Medulla oblongata (tissue), 1 donor: ENCODE data around the gene GDPGP1.
"Not testable (repeated sequence)": the region's sequence is repeated elsewhere in the genome, so short reads cannot be mapped to it uniquely, and the experiment has no call there.

ENCODE experiments used
- DNase-seq: peaks from one replicate; pipeline ENCODE4 v3.0.0-alpha.2; 2015; ENCODE audit errors: extremely low spot score

Gene GDPGP1

DNA sequence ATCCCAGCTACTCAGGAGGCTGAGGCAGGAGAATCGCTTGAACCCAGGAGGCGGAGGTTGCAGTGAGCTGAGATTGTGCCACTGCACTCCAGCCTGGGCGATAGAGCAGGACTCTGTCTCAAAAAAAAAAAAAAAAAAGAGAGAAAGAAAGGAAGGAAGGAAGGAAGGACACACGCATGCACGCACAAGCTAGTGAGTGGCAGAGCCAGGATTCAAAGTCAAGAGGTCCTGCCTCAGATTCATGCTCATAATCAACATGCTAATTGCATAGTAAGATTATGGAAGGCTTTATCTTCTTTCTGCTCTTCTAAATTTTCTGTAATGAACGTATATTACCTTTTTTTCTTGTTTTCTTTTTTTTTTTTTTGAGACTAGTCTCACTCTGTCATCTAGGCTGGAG is 26.7 kb downstream of the GDPGP1 start:
- not testable (repeated sequence) for DNase-seq

DNA sequence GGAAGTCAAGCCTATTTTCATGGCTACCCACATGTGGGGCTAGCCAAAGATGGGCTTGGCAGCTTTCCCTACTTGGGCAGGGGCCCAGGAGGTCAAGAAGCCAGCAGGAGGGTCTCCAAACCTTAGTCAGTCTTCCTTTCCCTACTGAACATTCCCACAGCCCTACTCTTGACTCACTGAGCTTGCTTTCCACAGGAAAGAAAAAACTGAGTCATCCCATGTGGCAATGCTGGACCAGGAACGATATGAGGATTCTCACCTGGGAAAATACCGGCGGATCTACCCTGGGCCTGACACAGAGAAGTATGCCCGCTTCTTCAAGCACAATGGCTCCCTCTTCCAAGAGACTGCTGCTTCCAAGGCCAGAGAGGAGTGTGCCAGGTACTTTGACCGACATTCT is 27.8 kb downstream of the GDPGP1 start:
- no peak for DNase-seq

DNA sequence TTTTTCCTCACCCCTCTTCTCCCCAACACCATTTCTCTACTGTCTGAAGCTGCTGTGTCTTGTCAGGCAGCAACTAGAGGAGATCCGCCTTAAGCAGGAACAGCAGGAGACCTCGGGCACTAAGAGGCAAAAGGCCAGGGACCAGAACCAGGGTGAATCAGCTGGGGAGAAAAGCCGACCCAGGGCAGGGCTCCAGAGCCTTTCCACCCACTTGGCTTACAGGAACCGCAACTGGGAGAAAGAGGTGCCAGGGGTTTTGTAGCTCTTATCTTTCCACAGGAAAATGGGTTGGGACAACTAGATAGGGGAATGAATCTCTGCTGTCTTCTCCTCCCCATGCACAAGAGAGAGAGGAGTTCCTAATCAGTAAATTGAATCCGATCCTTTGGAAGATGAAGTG is 28.4 kb downstream of the GDPGP1 start:
- DNase-seq = no peak

DNA sequence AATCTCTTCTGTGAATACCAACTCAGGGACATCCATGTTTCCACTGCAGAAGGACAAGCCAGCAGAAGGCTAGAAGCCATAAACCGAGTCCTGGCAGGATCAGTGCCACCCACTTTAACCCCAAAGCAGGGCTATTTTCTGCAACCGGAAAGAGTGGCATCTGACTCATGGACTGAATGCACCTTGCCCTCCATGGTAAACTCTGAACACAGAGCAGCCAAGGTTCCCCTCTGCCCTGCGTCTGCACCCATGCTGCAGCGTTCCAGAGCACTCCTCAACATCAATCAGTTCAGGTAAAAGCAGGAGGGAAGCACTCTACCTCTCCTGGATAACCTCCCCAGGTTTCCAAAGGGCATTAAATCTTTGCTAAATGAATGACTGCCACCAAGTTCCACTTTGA is 30.7 kb downstream of the GDPGP1 start:
- no peak for DNase-seq

DNA sequence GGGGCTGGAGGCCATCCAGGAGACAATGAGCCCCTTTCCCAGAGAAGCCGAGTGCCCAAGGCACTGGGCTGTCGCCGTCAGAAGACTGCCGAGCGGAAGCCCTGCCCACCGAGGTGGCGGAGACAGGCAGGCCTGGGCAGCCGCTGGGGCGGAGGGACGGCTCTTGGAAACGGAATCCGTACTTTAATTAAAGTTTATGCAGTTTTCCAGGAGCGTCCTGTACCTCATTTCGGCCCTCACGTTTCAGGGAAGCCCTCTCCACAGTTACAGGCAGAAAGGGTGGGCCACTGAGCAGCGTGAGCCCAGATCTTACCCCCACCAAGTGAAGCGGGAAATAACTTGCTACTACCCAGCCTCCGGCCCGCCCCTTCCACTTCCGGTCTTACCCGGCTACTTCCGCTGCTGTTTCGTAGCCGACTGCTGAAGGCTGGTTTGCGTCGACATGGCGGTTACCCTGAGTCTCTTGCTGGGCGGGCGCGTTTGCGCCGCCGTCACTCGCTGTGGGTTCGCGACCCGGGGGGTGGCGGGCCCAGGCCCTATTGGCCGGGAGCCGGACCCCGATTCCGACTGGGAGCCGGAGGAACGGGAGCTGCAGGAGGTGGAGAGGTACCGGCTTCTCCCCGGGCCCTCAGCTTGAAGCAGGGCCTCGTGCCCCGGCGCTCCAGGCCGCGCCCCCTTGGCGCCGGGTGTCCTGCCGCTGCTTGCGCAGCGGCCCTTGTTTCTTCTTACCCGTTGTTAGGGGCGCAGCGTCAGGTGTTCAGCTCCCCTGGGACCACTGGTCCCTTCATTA is 31.5 kb downstream of the GDPGP1 start, which contains the start of gene NGRN:
NGRN (plus strand) TSS at position 402 of the 790 bp plus-strand sequence; CDS start at position 443, 41 bp downstream.
- DNase-seq = peak; percentile 97

DNA sequence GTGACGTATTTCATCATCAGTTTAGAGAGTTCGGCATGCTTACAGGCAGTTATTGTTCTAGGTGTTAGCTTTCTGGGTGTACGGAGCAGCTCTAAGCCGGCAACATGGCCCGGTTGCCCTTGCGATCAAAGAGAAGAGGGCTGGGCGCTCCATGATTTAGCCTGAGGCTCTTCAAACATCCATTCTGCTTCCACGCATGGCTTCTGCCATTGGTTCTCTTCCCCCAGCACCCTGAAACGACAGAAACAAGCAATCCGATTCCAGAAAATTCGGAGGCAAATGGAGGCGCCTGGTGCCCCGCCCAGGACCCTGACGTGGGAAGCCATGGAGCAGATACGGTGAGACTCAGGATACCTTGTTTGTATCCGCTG is 32.0 kb downstream of the GDPGP1 start:
- peak; percentile 48 for DNase-seq

DNA sequence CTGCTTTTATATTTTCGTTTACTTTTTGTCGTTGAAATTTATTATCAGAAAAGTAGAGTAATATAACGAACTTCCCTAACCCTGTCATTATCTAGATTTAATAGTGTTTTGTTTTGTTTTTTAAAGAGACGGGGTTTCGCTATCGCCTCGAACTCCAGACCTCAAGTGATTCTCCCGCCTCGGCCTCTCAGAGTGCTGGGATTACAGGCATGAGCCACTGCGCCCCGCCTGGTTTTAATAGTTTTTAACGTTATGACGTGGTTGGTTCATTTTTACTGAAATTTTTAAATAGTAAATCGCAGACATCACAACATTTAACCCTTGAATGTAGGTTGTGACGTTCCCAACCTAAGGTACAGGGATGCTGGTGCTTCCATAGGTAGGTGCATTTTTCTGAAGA is 32.5 kb downstream of the GDPGP1 start:
- peak; percentile 9 for DNase-seq

DNA sequence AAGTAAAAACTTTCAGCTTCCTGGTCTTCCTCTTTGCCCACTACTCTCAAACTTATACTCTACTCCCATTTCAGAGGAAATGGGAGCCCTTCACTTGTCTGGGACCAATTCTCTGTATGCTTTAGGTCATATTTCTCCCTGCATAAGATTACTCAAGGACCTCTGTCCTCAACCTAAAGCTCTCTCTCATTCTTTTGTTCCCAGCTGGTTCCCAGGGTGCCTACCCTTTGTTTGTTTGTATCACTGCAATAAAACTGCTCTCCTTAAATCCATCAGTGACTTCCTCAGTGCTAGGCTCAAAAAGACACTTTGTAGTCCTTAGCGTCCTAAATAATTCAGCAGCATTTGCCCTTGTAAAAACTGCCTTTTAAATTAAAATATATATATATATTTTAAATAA is 34.4 kb downstream of the GDPGP1 start:
- no peak for DNase-seq

DNA sequence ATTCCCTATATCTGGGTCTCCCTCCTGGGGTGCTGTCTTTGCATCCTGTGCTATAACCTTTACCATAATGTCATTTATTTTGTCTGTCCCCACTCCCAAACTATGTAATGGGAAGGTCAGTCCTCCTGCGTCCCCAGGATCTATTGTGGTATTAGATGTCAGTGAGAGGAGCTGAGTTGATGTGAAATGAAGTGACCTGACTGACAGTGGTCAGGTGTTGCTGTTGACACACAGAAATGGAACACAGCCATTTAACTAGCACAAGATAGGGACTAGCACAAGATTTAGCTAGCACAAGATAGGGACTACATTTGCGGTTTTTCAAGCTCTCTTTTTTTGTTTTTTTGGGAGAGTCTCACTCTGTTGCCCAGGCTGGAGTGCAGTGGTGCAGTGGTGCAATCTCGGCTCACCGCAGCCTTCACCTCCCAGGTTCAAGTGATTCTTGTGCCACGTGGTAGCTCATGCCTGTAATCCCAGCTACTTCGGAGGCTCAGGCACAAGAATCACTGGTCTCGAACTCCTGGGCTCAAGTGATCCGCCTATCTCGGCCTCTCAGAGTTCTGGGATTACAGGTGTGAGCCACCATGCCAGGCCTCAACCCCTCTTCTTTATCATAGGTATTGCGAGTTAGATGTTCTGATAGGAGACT is 36.6 kb downstream of the GDPGP1 start:
- no peak for DNase-seq

DNA sequence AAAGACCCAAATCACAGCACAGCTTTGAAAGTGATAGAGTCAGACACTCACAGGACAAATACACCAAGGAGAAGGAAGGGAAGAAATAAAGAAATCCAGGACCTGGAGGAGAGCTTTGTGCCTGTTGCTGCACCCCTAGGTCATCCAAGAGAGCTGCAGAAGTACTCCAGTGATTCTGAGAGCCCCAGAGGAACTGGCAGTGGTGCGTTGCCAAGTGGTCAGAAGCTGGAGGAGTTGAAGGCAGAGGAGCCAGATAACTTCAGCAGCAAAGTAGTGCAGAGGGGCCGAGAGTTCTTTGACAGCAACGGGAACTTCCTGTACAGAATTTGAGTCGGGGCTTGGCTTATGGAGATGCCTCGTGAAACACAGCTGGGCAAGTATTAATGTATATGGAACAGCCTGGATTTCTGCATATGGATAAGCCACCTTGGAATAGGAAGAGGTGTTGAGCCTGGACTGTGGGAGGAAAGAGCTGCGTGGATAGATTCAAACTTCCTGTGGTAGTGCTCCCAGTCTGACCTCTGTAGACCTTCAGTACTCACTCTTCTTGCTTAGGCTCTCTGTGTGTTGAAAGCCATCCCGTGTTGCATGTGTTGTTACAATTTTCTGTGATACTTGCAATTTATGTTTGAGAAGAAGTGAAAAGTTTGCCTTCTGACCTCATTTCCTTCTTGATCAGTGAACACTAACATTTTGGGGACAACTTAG is 37.6 kb downstream of the GDPGP1 start:
- DNase-seq = no peak

DNA sequence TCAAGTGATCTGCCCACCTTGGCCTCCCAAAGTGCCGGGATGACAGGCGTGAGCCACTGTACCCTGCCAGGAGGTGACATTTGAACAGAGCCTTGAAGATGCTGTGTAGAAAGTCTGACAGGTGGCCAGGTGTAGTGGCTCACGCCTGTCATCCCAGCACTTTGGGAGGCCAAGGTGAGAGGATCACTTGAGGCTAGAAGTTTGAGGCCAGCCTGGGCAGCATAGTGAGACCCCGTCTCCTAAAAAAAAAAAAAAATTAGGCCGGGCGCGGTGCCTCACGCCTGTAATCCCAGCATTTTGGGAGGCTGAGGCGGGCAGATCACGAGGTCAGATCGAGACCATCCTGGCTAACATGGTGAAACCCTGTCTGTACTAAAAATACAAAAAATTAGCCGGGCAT is 44.5 kb downstream of the GDPGP1 start:
- not testable (repeated sequence) for DNase-seq

DNA sequence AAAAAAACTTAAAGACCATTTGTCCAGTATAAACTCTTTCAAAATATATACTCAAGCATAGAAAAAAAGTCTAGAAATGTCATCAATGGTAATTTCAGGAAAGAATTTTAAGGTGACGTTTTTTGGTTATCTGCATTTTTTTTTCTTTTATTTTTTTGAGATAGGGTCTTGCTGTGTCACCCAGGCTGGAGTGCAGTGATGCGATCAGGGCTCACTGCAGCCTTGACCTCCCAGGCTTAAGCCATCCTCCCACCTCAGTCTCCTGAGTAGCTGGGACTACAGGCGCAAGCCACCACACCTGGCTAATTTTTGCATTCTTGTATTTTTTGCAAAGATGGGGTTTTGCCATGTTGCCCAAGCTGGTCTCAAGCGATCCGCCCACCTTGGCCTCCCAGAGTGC is 46.7 kb downstream of the GDPGP1 start:
- DNase-seq = not testable (repeated sequence)

DNA sequence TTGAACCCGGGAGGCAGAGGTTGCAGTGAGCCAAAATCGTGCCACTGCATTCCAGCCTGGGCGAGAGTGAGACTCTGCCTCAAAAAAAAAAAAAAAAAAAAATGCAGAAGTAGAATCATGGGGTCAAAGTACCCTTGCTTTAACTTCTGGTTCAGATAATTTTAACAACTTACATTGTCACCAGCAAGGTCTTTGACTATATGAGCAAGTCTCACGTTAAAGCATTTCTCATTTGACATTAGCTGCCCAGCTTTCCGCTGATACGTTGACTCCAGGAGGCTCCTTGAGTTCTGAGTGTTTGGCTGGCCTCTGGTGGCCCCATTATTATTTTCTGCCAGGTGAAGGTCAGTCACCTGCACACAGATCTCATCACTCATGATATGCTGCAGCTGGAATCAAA is 47.6 kb downstream of the GDPGP1 start:
- not testable (repeated sequence) for DNase-seq

DNA sequence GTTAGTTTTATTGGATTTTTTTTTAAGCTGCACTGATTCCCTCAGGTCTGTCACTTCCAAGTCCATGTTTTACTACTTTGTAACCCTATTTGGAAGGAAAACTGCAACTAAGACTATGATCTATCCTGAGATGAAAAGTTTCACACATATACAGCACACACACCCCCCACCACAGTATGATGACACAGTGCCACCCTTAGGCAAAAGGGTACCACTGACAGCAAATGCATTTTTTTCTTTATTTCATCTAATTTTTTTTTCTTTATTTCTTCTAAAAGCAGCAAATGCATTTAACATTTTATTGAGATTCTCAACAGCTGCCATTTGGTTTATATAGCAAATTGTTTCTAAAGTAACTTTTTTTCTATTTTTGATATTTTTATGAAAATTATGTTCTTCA is 52.7 kb downstream of the GDPGP1 start:
- no peak for DNase-seq

DNA sequence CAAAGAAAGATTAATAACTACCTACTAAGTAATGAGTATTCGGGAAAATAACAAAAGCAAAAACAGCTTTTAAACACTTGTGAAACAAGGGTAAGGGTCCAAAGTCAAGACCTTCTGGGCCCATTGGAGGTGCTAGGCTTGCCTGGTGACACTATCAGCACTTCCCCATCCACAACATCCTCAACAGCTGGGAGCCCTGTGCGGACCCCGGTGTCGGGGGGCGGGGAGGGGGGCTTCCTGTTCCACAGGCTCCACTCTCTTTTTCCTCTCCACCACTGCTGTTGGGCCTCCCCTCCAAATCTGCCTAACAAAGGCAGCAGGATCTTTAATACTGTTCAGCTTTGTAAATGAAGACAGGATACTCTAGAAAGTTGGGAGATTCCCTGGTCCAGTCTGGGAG is 53.1 kb downstream of the GDPGP1 start:
- DNase-seq = no peak

DNA sequence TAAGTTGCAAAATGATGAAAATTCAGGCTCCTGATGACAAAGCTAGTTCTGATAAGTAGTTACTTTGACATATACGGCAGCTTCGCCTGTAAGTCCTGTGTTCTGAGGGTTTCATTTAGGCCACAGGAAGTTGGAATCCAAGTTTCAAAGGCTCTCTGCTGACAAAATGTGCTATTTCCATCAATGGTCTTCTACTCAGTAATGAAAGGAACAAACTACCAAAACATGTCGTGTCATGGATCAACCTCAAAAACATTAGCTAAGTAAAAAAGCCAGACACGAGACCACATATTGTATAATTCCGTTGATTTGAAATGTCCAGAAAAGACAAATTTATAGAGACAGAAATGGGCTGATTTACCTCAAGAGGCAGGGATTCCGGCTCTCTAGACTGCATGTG is 53.9 kb downstream of the GDPGP1 start:
- no peak for DNase-seq

DNA sequence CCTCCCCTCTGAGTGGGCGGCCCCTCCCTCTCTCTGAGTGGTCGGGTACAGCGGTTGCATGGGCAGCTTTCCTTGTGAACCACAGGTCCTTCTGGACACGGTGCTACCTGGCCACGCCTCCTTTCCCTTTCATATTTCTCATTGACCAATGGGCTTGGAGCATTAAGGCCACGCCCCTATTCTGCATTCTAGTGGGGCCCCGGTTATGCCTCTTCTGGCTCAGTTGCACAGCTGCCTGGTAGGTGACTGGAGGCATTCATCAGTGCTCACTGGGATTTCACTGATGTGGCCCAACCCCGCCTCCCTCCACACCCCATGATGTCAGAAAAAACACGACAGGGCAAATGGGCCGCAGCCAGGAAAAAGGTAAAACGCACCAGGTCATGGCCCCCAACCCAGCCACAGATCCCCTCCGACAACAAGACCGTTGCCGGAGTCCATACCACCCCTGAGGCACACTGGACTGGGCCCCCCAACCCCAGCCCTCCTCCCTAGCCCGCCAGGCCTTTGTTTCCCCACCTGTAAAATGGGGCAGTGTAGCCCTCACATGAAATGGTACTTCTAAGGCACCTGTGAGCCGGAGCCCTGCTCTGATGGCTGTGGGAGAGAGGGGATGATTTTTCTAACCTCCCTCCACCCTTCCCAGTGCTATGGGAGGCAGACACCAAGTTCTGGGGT is 57.8 kb downstream of the GDPGP1 start:
- DNase-seq = no peak

DNA sequence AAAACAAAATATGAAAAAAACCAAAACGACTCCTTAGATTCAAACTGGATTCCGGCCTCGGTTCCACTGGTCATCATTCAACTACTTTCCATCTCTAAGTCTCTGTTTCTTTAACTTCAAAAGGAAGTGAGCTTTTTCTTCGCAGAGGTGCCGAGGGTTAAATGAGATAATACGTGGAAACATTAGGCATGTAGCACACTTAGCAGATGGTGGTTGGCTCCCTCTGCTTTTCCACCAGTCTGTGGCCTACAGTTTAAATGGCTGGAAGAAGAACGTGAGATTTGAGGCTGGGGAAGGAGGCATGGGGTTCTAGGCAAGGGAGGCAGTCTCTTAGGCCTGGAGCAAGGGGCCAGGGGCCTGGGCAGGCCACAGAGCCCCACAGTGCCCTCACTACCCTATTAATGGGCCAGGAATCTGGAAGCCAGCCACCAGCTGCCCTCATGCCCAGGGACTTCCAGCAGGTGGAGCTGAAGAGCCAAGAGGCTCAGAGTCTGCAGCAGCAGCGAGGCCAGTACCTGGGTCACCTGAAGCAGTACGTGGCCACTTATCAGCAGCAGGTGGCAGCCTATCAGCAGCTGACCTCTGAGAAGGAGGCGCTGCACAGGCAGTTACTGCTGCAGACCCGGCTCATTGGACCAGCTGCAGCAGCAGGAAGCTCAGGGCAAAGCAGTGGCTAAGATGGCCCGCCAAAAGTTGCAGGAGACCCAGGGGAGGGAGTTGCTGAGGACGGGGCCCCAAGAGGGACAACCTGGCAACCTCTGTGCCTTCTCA is 59.2 kb downstream of the GDPGP1 start:
- DNase-seq = peak; percentile 75

DNA sequence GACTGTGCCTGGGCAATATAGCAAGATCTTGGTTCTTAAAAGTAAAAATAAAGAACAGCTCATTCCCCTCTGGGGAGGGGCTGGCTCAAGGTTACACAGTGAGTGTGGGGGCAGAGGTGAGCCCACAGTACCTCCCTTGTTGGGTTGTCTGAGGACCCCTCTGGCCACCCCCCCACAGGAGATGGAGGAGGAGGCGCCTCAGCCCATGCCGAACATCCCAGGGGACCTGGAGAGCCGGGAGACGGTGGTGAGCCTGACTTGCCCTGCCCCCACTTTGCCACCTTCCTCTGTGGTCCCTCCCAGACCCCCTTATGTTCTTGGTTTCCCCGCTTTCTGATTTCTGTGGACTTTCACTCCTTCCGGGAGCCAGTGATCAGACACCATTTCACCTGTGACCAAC is 60.1 kb downstream of the GDPGP1 start:
- no peak for DNase-seq

DNA sequence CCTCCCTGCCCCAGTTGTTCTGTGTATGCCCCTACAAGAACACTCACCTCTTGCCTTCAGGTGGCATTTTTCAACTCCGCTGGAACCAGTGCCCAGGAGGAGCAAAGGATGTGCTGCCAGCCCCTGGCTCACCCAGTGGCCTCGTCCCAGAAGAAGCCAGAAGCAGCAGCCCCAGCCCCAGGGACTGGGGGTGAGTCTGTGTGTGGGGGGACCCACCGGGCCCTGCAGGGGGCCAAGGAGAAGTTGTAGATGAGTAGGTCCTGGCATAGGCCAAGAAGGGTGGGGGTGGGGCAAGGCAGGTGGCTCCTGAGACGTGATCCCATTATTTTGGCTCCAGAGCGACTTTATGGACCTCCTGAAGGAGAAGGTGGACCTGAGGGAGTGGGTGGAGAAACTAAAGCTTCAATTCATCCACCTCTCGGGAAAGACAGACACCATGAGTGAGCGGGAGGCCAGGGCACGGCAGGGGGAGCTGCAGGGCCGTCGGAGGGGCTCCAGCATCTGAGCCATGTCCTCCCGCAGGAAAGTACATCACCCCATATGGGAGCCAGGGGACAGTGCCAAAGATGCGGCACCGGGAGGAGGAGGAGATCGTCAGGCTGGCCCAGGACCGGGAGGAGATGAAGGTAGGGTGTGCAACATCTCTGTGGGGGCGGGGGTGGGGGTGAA is 60.7 kb downstream of the GDPGP1 start:
- DNase-seq = no peak

DNA sequence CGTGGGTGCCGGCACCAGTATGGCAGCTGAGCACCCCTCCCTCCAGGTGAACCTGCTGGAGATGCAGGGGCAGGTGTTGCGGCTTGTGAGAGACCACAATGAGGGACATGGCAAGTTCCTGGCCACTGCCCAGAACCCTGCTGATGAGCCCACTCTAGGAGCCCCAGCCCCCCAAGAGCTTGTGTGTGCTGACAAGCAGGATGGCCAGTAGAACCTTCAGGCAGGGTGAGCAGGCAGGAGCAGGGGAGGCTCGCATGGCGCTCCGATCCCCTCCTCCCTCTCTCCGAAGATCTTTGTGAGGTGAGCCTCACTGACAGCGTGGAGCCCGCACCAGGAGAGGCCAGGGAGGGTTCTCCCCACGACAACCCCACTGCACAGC is 61.2 kb downstream of the GDPGP1 start:
- DNase-seq = no peak
